Measurements from ENCODE around the gene KCTD21.

The KCTD21 gene

GRCh38 chr11:78140392-78141077, 47.9 kb downstream of the KCTD21 start:
- DNase-seq (ENCODE audit: low spot score) = no peak

- DNase-seq (ENCODE audit: low spot score) = peak; percentile 95
Observed at GRCh38 chr11:78139422-78140391, 48.7 kb downstream of the KCTD21 start, which contains the start of gene ALG8. Gene ALG8, minus strand, starts transcription at chr11:78139626. Its CDS starts 38 bp downstream, at chr11:78139588.

- DNase-seq (ENCODE audit: low spot score) = peak; percentile 13
Observed at GRCh38 chr11:78138694-78139421, 49.6 kb downstream of the KCTD21 start.

GRCh38 chr11:78138291-78138690, 50.1 kb downstream of the KCTD21 start:
- DNase-seq (ENCODE audit: low spot score) = no peak

- DNase-seq (ENCODE audit: low spot score) = no peak
Observed at GRCh38 chr11:78132475-78132874, 56.0 kb downstream of the KCTD21 start.

- no peak for DNase-seq (ENCODE audit: low spot score)
Observed at GRCh38 chr11:78131956-78132355, 56.5 kb downstream of the KCTD21 start.

- DNase-seq (ENCODE audit: low spot score) = no peak
Observed at GRCh38 chr11:78127403-78127802, 61.0 kb downstream of the KCTD21 start.

Small RNAs within 50 kb of the gene (small RNA-seq; reads per million reads assigned to genes)
- gene RNU6-126P = 0 reads per million in 2 experiments
